Activated CD8-positive, alpha-beta T cell treated with anti-CD3 and anti-CD28 coated beads, Interleukin-2, amount 10 ng/mL, durations not matched to agents 7 days and 5 days (primary cell): ENCODE measurements around the gene ACTN3. TPM values are rescaled to one million over a fixed set of nuclear protein-coding genes. Genes with fewer than 3 reads are reported as not detected.
"Not testable (repeated sequence)": the region's sequence is repeated elsewhere in the genome, so short reads cannot be mapped to it uniquely, and the experiment has no call there.

Source experiments
- ATAC-seq: fragments of 150-1000 bp; cut with Tn5 transposase; one replicate; pipeline ENCODE4 v1.10.0; 2021; ENCODE audit warnings: moderate library complexity
- CTCF ChIA-PET: fragments of 350-600 bp; sonication (Branson Sonifier 250); formaldehyde crosslinking; loops from one replicate; lab custom pipeline; 2021; ENCODE audit warnings: antibody characterized with exemption; lab: Charles Lee
- POLR2A ChIA-PET: fragments of 350-600 bp; sonication (Branson Sonifier 250); formaldehyde crosslinking; loops from one replicate; lab custom pipeline; 2021; ENCODE audit warnings: antibody characterized with exemption; lab: Charles Lee
- DNase-seq: peaks from one replicate; pipeline ENCODE4 v3.0.0-alpha.2; 2020
- H3K27ac Mint-ChIP-seq: one replicate; pipeline ENCODE4 v1.8.0; 2021; ENCODE audit warnings: mild to moderate bottlenecking, mixed read lengths
- H3K27me3 Mint-ChIP-seq: one replicate; pipeline ENCODE4 v1.8.0; 2021; ENCODE audit warnings: low read depth, mixed read lengths
- H3K36me3 Mint-ChIP-seq: one replicate; pipeline ENCODE4 v1.8.0; 2021; ENCODE audit warnings: low read depth, mixed read lengths
- H3K4me1 Mint-ChIP-seq: one replicate; pipeline ENCODE4 v1.8.0; 2021; ENCODE audit warnings: low read depth, mixed read lengths
- H3K4me3 Mint-ChIP-seq: one replicate; pipeline ENCODE4 v1.8.0; 2021; ENCODE audit warnings: mild to moderate bottlenecking, mixed read lengths
- H3K9me3 Mint-ChIP-seq: one replicate; pipeline ENCODE4 v1.8.0; 2022; ENCODE audit warnings: mixed read lengths; ENCODE audit not compliant: insufficient read depth
- total RNA-seq, 2 experiments: library from RNA; stranded (reverse); gene quantifications; one replicate each; pipeline ENCODE4 v1.2.3, GENCODE V29; 2021

ACTN3 gene
- total RNA-seq, 2 experiments from 2014 or later: not detected

GRCh38 chr11:66589315-66589714, 42.6 kb downstream of the ACTN3 start:
- DNase-seq, ATAC-seq, H3K4me3 Mint-ChIP-seq, H3K9me3 Mint-ChIP-seq, H3K27me3 Mint-ChIP-seq, H3K27ac Mint-ChIP-seq, H3K36me3 Mint-ChIP-seq: not testable (repeated sequence)
- CTCF ChIA-PET: interaction anchor here (1.4 to 7.9 kb wide), 2 partner anchors 49 to 88 kb away, joined by 4 to 63 read pairs; partner anchors contain the start of genes RBM4 and RBM4B
- POLR2A ChIA-PET: interaction anchor here (1.5 kb wide), 1 partner anchor 27 kb away, joined by 5 read pairs; the partner anchor contains the start of gene RBM14
- H3K4me1 Mint-ChIP-seq: peaks cover 19% of the 10 kb centered on the region

- peaks cover 27% of the 10 kb centered on the region for H3K4me1 Mint-ChIP-seq
- DNase-seq: no peak
- CTCF ChIA-PET: interaction anchor here (0.8 to 7.9 kb wide), 6 partner anchors 9 to 87 kb away, joined by 3 to 63 read pairs (median 8); partner anchors contain the start of genes RBM4 and RBM4B
- no peak overlapping the region for H3K4me3 Mint-ChIP-seq
- H3K9me3 Mint-ChIP-seq: no peaks in the 10 kb centered on the region
- peaks cover 3% of the 10 kb centered on the region for H3K36me3 Mint-ChIP-seq
- H3K27me3 Mint-ChIP-seq: no peaks in the 10 kb centered on the region
- H3K27ac Mint-ChIP-seq: no peak overlapping the region
- POLR2A ChIA-PET: interaction anchor here (1.5 kb wide), 2 partner anchors 26 to 88 kb away, joined by 4 to 5 read pairs; partner anchors contain the start of genes RBM14 and RBM4B
- no peak for ATAC-seq
These were observed 43.4 kb downstream of the ACTN3 start for GRCh38 chr11:66589996-66590675.

GRCh38 chr11:66591175-66591574, 44.5 kb downstream of the ACTN3 start:
- DNase-seq: no peak
- ChIA-PET CTCF (interaction anchor here (0.8 to 7.9 kb wide), 6 partner anchors 10 to 86 kb away, joined by 3 to 63 read pairs (median 8); partner anchors contain the start of genes RBM4 and RBM4B), POLR2A (interaction anchor here (0.6 to 1.5 kb wide), 5 partner anchors 25 to 87 kb away, joined by 3 to 5 read pairs (median 3); partner anchors contain the start of genes RBM14 and RBM4B)
- Mint-ChIP-seq H3K4me1 (peaks cover 37% of the 10 kb centered on the region), H3K27me3 (no peaks in the 10 kb centered on the region), H3K36me3 (peaks cover 3% of the 10 kb centered on the region), H3K4me3 (no peak overlapping the region), H3K27ac (no peak overlapping the region), H3K9me3 (no peaks in the 10 kb centered on the region)
- no peak for ATAC-seq

- Mint-ChIP-seq H3K4me3 (peak within 1 kb of the TSS; percentile 100), H3K9me3 (no peaks in the 10 kb centered on the region), H3K27ac (peak within 1 kb of the TSS; percentile 98), H3K4me1 (peaks cover 37% of the 10 kb centered on the region), H3K27me3 (no peaks in the 10 kb centered on the region), H3K36me3 (peaks cover 3% of the 10 kb centered on the region)
- peak; percentile 97 for ATAC-seq
- CTCF ChIA-PET: interaction anchor here (0.8 to 7.9 kb wide), 21 partner anchors 9 to 249 kb away, joined by 3 to 63 read pairs (median 5); partner anchors contain the start of genes CTSF, DPP3, RBM14 and RBM4
- DNase-seq: peak; percentile 99
- POLR2A ChIA-PET: interaction anchor here (0.6 to 2.5 kb wide), 8 partner anchors 24 to 221 kb away, joined by 3 to 10 read pairs (median 4); partner anchors contain the start of genes RBM14, RBM4 and SLC29A2
These were observed 46.0 kb downstream of the ACTN3 start, which contains the start of the genes CCDC87 and CCS for GRCh38 chr11:66592457-66593302. TSS of gene CCDC87 (minus strand) at chr11:66593063. CDS start at chr11:66593015, 48 bp downstream. TSS of gene CCS (plus strand) at chr11:66593185. CDS start at chr11:66593262, 77 bp downstream.

GRCh38 chr11:66593303-66593635, 46.6 kb downstream of the ACTN3 start:
- H3K27ac Mint-ChIP-seq: peak overlapping the region; percentile 98
- no peak for ATAC-seq
- POLR2A ChIA-PET: interaction anchor here (0.8 to 3.0 kb wide), 8 partner anchors 17 to 221 kb away, joined by 3 to 35 read pairs (median 5); partner anchors contain the start of genes RBM14, RBM4 and SLC29A2

GRCh38 chr11:66593650-66594049, 46.9 kb downstream of the ACTN3 start:
- ATAC-seq (no peak), DNase-seq (no peak)
- H3K9me3 Mint-ChIP-seq: no peaks in the 10 kb centered on the region
- H3K4me3 Mint-ChIP-seq: peak overlapping the region; percentile 100
- peaks cover 4% of the 10 kb centered on the region for H3K36me3 Mint-ChIP-seq
- H3K4me1 Mint-ChIP-seq: peaks cover 37% of the 10 kb centered on the region
- H3K27me3 Mint-ChIP-seq: no peaks in the 10 kb centered on the region
- CTCF ChIA-PET: interaction anchor here (0.7 to 7.9 kb wide), 8 partner anchors 10 to 84 kb away, joined by 3 to 63 read pairs (median 6); partner anchors contain the start of genes RBM14, RBM4B and ZDHHC24
- peak overlapping the region; percentile 98 for H3K27ac Mint-ChIP-seq
- POLR2A ChIA-PET: interaction anchor here (0.8 to 3.0 kb wide), 5 partner anchors 16 to 46 kb away, joined by 3 to 35 read pairs (median 6); partner anchors contain the start of genes RBM14 and RBM4

More at GRCh38 chr11:66593303-66593635, 46.6 kb downstream of the ACTN3 start:
- no peak for DNase-seq
- Mint-ChIP-seq H3K9me3 (no peaks in the 10 kb centered on the region), H3K27me3 (no peaks in the 10 kb centered on the region), H3K4me3 (peak overlapping the region; percentile 100), H3K36me3 (peaks cover 3% of the 10 kb centered on the region), H3K4me1 (peaks cover 37% of the 10 kb centered on the region)
- CTCF ChIA-PET: interaction anchor here (1.0 to 7.9 kb wide), 15 partner anchors 12 to 249 kb away, joined by 3 to 63 read pairs (median 5); partner anchors contain the start of genes CTSF, RBM14, RBM4 and RBM4B

GRCh38 chr11:66595245-66595904, 48.7 kb downstream of the ACTN3 start:
- Mint-ChIP-seq H3K4me3 (peak overlapping the region; percentile 46), H3K4me1 (peaks cover 37% of the 10 kb centered on the region), H3K9me3 (no peaks in the 10 kb centered on the region), H3K27me3 (no peaks in the 10 kb centered on the region), H3K36me3 (peaks cover 9% of the 10 kb centered on the region), H3K27ac (peak overlapping the region; percentile 81)
- ATAC-seq (peak; percentile 3), DNase-seq (peak; percentile 47)
- ChIA-PET POLR2A (interaction anchor here (0.6 to 3.0 kb wide), 6 partner anchors 10 to 248 kb away, joined by 3 to 35 read pairs (median 4); partner anchors contain the start of genes RBM14, RBM4 and RCE1), CTCF (interaction anchor here (0.8 to 7.9 kb wide), 7 partner anchors 15 to 104 kb away, joined by 3 to 63 read pairs (median 8); partner anchors contain the start of genes RBM4, RBM4B and ZDHHC24)

- no peak for DNase-seq
- Mint-ChIP-seq H3K27ac (no peak overlapping the region), H3K27me3 (no peaks in the 10 kb centered on the region), H3K36me3 (peaks cover 10% of the 10 kb centered on the region), H3K9me3 (no peaks in the 10 kb centered on the region), H3K4me3 (no peak overlapping the region), H3K4me1 (peaks cover 18% of the 10 kb centered on the region)
- POLR2A ChIA-PET: interaction anchor here (0.7 to 0.8 kb wide), 2 partner anchors 9 to 44 kb away, joined by 3 read pairs; no protein-coding TSS in a partner anchor
- no peak for ATAC-seq
- CTCF ChIA-PET: no interaction called here
These were observed 52.3 kb downstream of the ACTN3 start for GRCh38 chr11:66598993-66599392.

GRCh38 chr11:66600219-66600618, 53.5 kb downstream of the ACTN3 start:
- Mint-ChIP-seq H3K4me3 (no peak overlapping the region), H3K27ac (no peak overlapping the region), H3K4me1 (peaks cover 8% of the 10 kb centered on the region), H3K9me3 (no peaks in the 10 kb centered on the region), H3K27me3 (no peaks in the 10 kb centered on the region), H3K36me3 (peaks cover 10% of the 10 kb centered on the region)
- CTCF ChIA-PET: interaction anchor here (0.7 kb wide), 1 partner anchor 175 kb away, joined by 3 read pairs; no protein-coding TSS in a partner anchor
- no peak for ATAC-seq
- no peak for DNase-seq
- POLR2A ChIA-PET: interaction anchor here (0.8 kb wide), 1 partner anchor 17 kb away, joined by 3 read pairs; the partner anchor contains the start of gene RBM14

- ATAC-seq (no peak), DNase-seq (no peak)
- Mint-ChIP-seq H3K36me3 (peaks cover 10% of the 10 kb centered on the region), H3K27me3 (no peaks in the 10 kb centered on the region), H3K27ac (no peak overlapping the region), H3K4me1 (peaks cover 3% of the 10 kb centered on the region), H3K9me3 (no peaks in the 10 kb centered on the region), H3K4me3 (no peak overlapping the region)
- ChIA-PET CTCF (no interaction called here), POLR2A (interaction anchor here (0.8 kb wide), 1 partner anchor 21 kb away, joined by 3 read pairs; no protein-coding TSS in a partner anchor)
These were observed 54.0 kb downstream of the ACTN3 start for GRCh38 chr11:66600631-66601233.
